ENCODE data around the gene LTBR.

The LTBR gene

GRCh38 chr12:6347367-6348338 is 36.3 kb upstream of the LTBR start:
- DNase-seq, result peak; percentile 84 to 88

- no peak for DNase-seq
Observed at GRCh38 chr12:6351622-6352021, 32.3 kb upstream of the LTBR start.

GRCh38 chr12:6352193-6353173 is 31.5 kb upstream of the LTBR start:
- no peak for DNase-seq

GRCh38 chr12:6354495-6355393 is 29.2 kb upstream of the LTBR start:
- DNase-seq, result no peak

- DNase-seq, result no peak
Observed at GRCh38 chr12:6355491-6356373, 28.2 kb upstream of the LTBR start.

GRCh38 chr12:6356374-6356820 is 27.6 kb upstream of the LTBR start:
- DNase-seq, result no peak

- DNase-seq, result no peak
Observed at GRCh38 chr12:6358881-6359280, 25.1 kb upstream of the LTBR start.

GRCh38 chr12:6360080-6360571 is 23.8 kb upstream of the LTBR start:
- DNase-seq, result no peak

- DNase-seq, result no peak
Observed at GRCh38 chr12:6360578-6361490, 23.1 kb upstream of the LTBR start.

- DNase-seq, result no peak
Observed at GRCh38 chr12:6361834-6362233, 22.1 kb upstream of the LTBR start.

- no peak for DNase-seq
Observed at GRCh38 chr12:6362403-6362802, 21.6 kb upstream of the LTBR start.

- DNase-seq, result no peak
Observed at GRCh38 chr12:6363010-6363329, 21.0 kb upstream of the LTBR start.

- DNase-seq, result peak; percentile 34 to 38
Observed at GRCh38 chr12:6363330-6364043, 20.5 kb upstream of the LTBR start.

- no peak for DNase-seq
Observed at GRCh38 chr12:6364044-6364374, 20.0 kb upstream of the LTBR start.

GRCh38 chr12:6367065-6367968 is 16.6 kb upstream of the LTBR start:
- DNase-seq, result peak; percentile 77 to 79

GRCh38 chr12:6367969-6368892 is 15.7 kb upstream of the LTBR start:
- peak; percentile 48 to 69 for DNase-seq

GRCh38 chr12:6368906-6369525 is 14.9 kb upstream of the LTBR start:
- DNase-seq, result no peak

Data from Kasumi-1 (cell line).